ENCODE data around the gene EIF2AK2. TPM values are rescaled to one million over a fixed set of nuclear protein-coding genes. Genes with fewer than 3 reads are reported as not detected.
"Not testable (repeated sequence)": the region's sequence is repeated elsewhere in the genome, so short reads cannot be mapped to it uniquely, and the experiment has no call there.

EIF2AK2 gene
- polyA plus RNA-seq (ENCODE audit: low read depth in 6 of 6): 10 to 100 TPM; 15.7 to 36.3 (median 22.1) TPM

- DNase-seq: peak; percentile 81
- H3K36me3 Mint-ChIP-seq: peaks cover 0 to 17% of the 10 kb centered on the region in 2 donors
- ATAC-seq (ENCODE audit: low read depth in 2 of 2): peak; percentile 94
- peak within 1 kb of the TSS; percentile 75 to 97 (median 86) for H3K27ac Mint-ChIP-seq
- peaks cover 34 to 47% (median 35%) of the 10 kb centered on the region in 3 donors for H3K4me1 Mint-ChIP-seq
- H3K4me3 Mint-ChIP-seq: peak within 1 kb of the TSS; percentile 87 to 98 (median 92)
- no peaks in the 10 kb centered on the region for H3K27me3 Mint-ChIP-seq
- H3K9me3 Mint-ChIP-seq: peaks cover 0 to 4% (median 0%) of the 10 kb centered on the region in 7 donors
Measured at GRCh38 chr2:37156857-37157714, at the start of gene EIF2AK2. EIF2AK2 (minus strand) TSS chr2:37156980; CDS start chr2:37147806, 9,174 bp downstream.

GRCh38 chr2:37205689-37206341 is 49.0 kb upstream of the EIF2AK2 start:
- H3K36me3 Mint-ChIP-seq: peaks cover 52 to 68% of the 10 kb centered on the region in 2 donors
- H3K9me3 Mint-ChIP-seq: peaks cover 0 to 24% (median 14%) of the 10 kb centered on the region in 7 donors
- DNase-seq: no peak
- peaks cover 9 to 18% (median 11%) of the 10 kb centered on the region in 3 donors for H3K4me1 Mint-ChIP-seq
- H3K27me3 Mint-ChIP-seq: no peaks in the 10 kb centered on the region
- H3K4me3 Mint-ChIP-seq: no peak overlapping the region
- no peak for ATAC-seq (ENCODE audit: low read depth in 2 of 2)
- H3K27ac Mint-ChIP-seq: no peak overlapping the region

- peaks cover 46 to 62% of the 10 kb centered on the region in 2 donors for H3K36me3 Mint-ChIP-seq
- peaks cover 9 to 18% (median 16%) of the 10 kb centered on the region in 3 donors for H3K4me1 Mint-ChIP-seq
- H3K27me3 Mint-ChIP-seq; H3K4me3 Mint-ChIP-seq; ATAC-seq (ENCODE audit: low read depth in 2 of 2); DNase-seq; H3K27ac Mint-ChIP-seq: not testable (repeated sequence)
- H3K9me3 Mint-ChIP-seq: peaks cover 0 to 24% (median 14%) of the 10 kb centered on the region in 7 donors
Measured at GRCh38 chr2:37205071-37205661, 48.4 kb upstream of the EIF2AK2 start.

- Mint-ChIP-seq H3K9me3 (peaks cover 0 to 19% (median 14%) of the 10 kb centered on the region in 7 donors), H3K4me3 (no peak overlapping the region), H3K36me3 (peaks cover 45 to 47% of the 10 kb centered on the region in 2 donors), H3K27ac (no peak overlapping the region), H3K4me1 (peaks cover 12 to 28% (median 22%) of the 10 kb centered on the region in 3 donors), H3K27me3 (no peaks in the 10 kb centered on the region)
- DNase-seq (no peak), ATAC-seq (ENCODE audit: low read depth in 2 of 2) (no peak)
Measured at GRCh38 chr2:37203708-37204107, 46.9 kb upstream of the EIF2AK2 start.

GRCh38 chr2:37201766-37202165 is 45.0 kb upstream of the EIF2AK2 start:
- Mint-ChIP-seq H3K27me3 (no peaks in the 10 kb centered on the region), H3K4me3 (no peak overlapping the region), H3K4me1 (peaks cover 7 to 34% (median 22%) of the 10 kb centered on the region in 3 donors), H3K9me3 (peaks cover 0 to 6% (median 4%) of the 10 kb centered on the region in 7 donors), H3K27ac (peak overlapping the region in 3 of 6 donors; percentile 9 to 57 (median 36)), H3K36me3 (peaks cover 28 to 35% of the 10 kb centered on the region in 2 donors)
- no peak for DNase-seq
- no peak for ATAC-seq (ENCODE audit: low read depth in 2 of 2)

- Mint-ChIP-seq H3K27ac (peak overlapping the region in 1 of 6 donors; percentile 15), H3K9me3 (peaks cover 0 to 6% (median 4%) of the 10 kb centered on the region in 7 donors), H3K4me1 (peaks cover 10 to 38% (median 23%) of the 10 kb centered on the region in 3 donors), H3K36me3 (peaks cover 28 to 30% of the 10 kb centered on the region in 2 donors), H3K27me3 (no peaks in the 10 kb centered on the region), H3K4me3 (no peak overlapping the region)
- ATAC-seq (ENCODE audit: low read depth in 2 of 2) (no peak), DNase-seq (no peak)
Measured at GRCh38 chr2:37201208-37201607, 44.4 kb upstream of the EIF2AK2 start.

- H3K27me3 Mint-ChIP-seq: no peaks in the 10 kb centered on the region
- peak overlapping the region in 1 of 6 donors; percentile 50 for H3K27ac Mint-ChIP-seq
- DNase-seq (no peak), ATAC-seq (ENCODE audit: low read depth in 2 of 2) (no peak)
- peak overlapping the region in 2 of 8 donors; percentile 68 for H3K4me3 Mint-ChIP-seq
- peaks cover 0 to 3% (median 2%) of the 10 kb centered on the region in 7 donors for H3K9me3 Mint-ChIP-seq
- peaks cover 11 to 47% (median 25%) of the 10 kb centered on the region in 3 donors for H3K4me1 Mint-ChIP-seq
- peaks cover 9 to 12% of the 10 kb centered on the region in 2 donors for H3K36me3 Mint-ChIP-seq
Measured at GRCh38 chr2:37198681-37199065, 41.9 kb upstream of the EIF2AK2 start.

GRCh38 chr2:37196320-37197195 is 39.8 kb upstream of the EIF2AK2 start, which contains the start of gene CEBPZOS:
CEBPZOS (plus strand) TSS chr2:37196496; CDS start chr2:37199705, 3,209 bp downstream.
- H3K27ac Mint-ChIP-seq: peak within 1 kb of the TSS; percentile 95 to 99 (median 98)

GRCh38 chr2:37195862-37196319 is 39.1 kb upstream of the EIF2AK2 start:
- peak overlapping the region; percentile 95 to 99 (median 98) for H3K27ac Mint-ChIP-seq
- H3K4me3 Mint-ChIP-seq: peak overlapping the region; percentile 87 to 100 (median 98)
- H3K36me3 Mint-ChIP-seq; DNase-seq; H3K27me3 Mint-ChIP-seq; ATAC-seq (ENCODE audit: low read depth in 2 of 2); H3K9me3 Mint-ChIP-seq: not testable (repeated sequence)
- peaks cover 11 to 42% (median 25%) of the 10 kb centered on the region in 3 donors for H3K4me1 Mint-ChIP-seq

More at GRCh38 chr2:37196320-37197195, 39.8 kb upstream of the EIF2AK2 start, which contains the start of gene CEBPZOS:
- peak within 1 kb of the TSS; percentile 87 to 100 (median 98) for H3K4me3 Mint-ChIP-seq
- H3K27me3 Mint-ChIP-seq: no peaks in the 10 kb centered on the region
- peaks cover 11 to 42% (median 25%) of the 10 kb centered on the region in 3 donors for H3K4me1 Mint-ChIP-seq
- ATAC-seq (ENCODE audit: low read depth in 2 of 2): peak; percentile 85 to 88
- peaks cover 0 to 7% of the 10 kb centered on the region in 2 donors for H3K36me3 Mint-ChIP-seq
- peak; percentile 88 for DNase-seq
- no peaks in the 10 kb centered on the region for H3K9me3 Mint-ChIP-seq

- Mint-ChIP-seq H3K4me1 (peaks cover 7 to 20% (median 13%) of the 10 kb centered on the region in 3 donors), H3K27me3 (peaks cover 0 to 5% (median 0%) of the 10 kb centered on the region in 3 donors), H3K9me3 (no peaks in the 10 kb centered on the region), H3K4me3 (no peak overlapping the region), H3K27ac (no peak overlapping the region), H3K36me3 (peaks cover 0 to 7% of the 10 kb centered on the region in 2 donors)
- no peak for ATAC-seq (ENCODE audit: low read depth in 2 of 2)
- no peak for DNase-seq
Measured at GRCh38 chr2:37192551-37192950, 35.8 kb upstream of the EIF2AK2 start.

GRCh38 chr2:37191747-37192146 is 35.0 kb upstream of the EIF2AK2 start:
- DNase-seq (no peak), ATAC-seq (ENCODE audit: low read depth in 2 of 2) (no peak)
- peaks cover 0 to 7% of the 10 kb centered on the region in 2 donors for H3K36me3 Mint-ChIP-seq
- peaks cover 0 to 5% (median 3%) of the 10 kb centered on the region in 3 donors for H3K27me3 Mint-ChIP-seq
- H3K4me1 Mint-ChIP-seq: peaks cover 4 to 13% (median 5%) of the 10 kb centered on the region in 3 donors
- no peak overlapping the region for H3K27ac Mint-ChIP-seq
- no peak overlapping the region for H3K4me3 Mint-ChIP-seq
- H3K9me3 Mint-ChIP-seq: no peaks in the 10 kb centered on the region

GRCh38 chr2:37191253-37191652 is 34.5 kb upstream of the EIF2AK2 start:
- Mint-ChIP-seq H3K4me3 (peak overlapping the region in 1 of 8 donors; percentile 11), H3K9me3 (no peaks in the 10 kb centered on the region), H3K27me3 (peaks cover 3 to 8% (median 3%) of the 10 kb centered on the region in 3 donors), H3K27ac (no peak overlapping the region), H3K36me3 (peaks cover 0 to 3% of the 10 kb centered on the region in 2 donors), H3K4me1 (peaks cover 1 to 10% (median 2%) of the 10 kb centered on the region in 3 donors)
- ATAC-seq (ENCODE audit: low read depth in 2 of 2) (no peak), DNase-seq (no peak)

Data from naive B cell (primary cell).